Measurements from ENCODE around the gene FOXD4. TPM values are rescaled to one million over a fixed set of nuclear protein-coding genes. Genes with fewer than 3 reads are reported as not detected.
"Not testable (repeated sequence)": the region's sequence is repeated elsewhere in the genome, so short reads cannot be mapped to it uniquely, and the experiment has no call there.

FOXD4 gene
- total RNA-seq, 4 donors from 2014 or later, result 0.54 TPM; not detected in 3

GRCh38 chr9:76389-76788 lies 41.8 kb downstream of the FOXD4 start:
- not testable (repeated sequence) for H3K27me3 ChIP-seq, H3K9me3 ChIP-seq, H3K4me3 ChIP-seq, H3K4me1 ChIP-seq, DNase-seq, H3K27ac ChIP-seq, H3K36me3 ChIP-seq

GRCh38 chr9:73900-74525 lies 44.2 kb downstream of the FOXD4 start:
- H3K36me3 ChIP-seq, H3K27me3 ChIP-seq, DNase-seq, H3K9me3 ChIP-seq, H3K27ac ChIP-seq, H3K4me1 ChIP-seq: not testable (repeated sequence)
- H3K4me3 ChIP-seq, result peak overlapping the region in 3 of 4 donors; percentile 24 to 56 (median 56)

- not testable (repeated sequence) for H3K36me3 ChIP-seq, H3K9me3 ChIP-seq, H3K27me3 ChIP-seq, H3K4me1 ChIP-seq, H3K27ac ChIP-seq
- peak overlapping the region; percentile 22 to 56 (median 40) for H3K4me3 ChIP-seq
- peak in 1 of 3 donors; percentile 48 for DNase-seq
Observed at GRCh38 chr9:73076-73899, 44.9 kb downstream of the FOXD4 start.

Other genes starting within 250 kb of the FOXD4 start
- gene WASHC1, start 89.0 kb downstream of the FOXD4 start, total RNA-seq, result 10 to 100 TPM in 3 of 4 donors, 1 to 10 TPM in 1; 9.2 to 23.9 (median 17.2) TPM
- gene ZNG1A, start 60.6 kb upstream of the FOXD4 start, total RNA-seq, result 10 to 100 TPM; 24.3 to 50.3 (median 29.2) TPM
- gene DOCK8, start 96.4 kb upstream of the FOXD4 start, total RNA-seq, result 100 to 1,000 TPM in 1 of 4 donors, 10 to 100 TPM in 3; 14.4 to 119 (median 19.9) TPM